LNCaP clone FGC (cell line): ENCODE data around the gene ATP5PD.
"Not testable (repeated sequence)": the region's sequence is repeated elsewhere in the genome, so short reads cannot be mapped to it uniquely, and the experiment has no call there.

ENCODE experiments used
- DNase-seq: peaks from one replicate; pipeline ENCODE4 v3.0.0-alpha.2; 2011; ENCODE audit warnings: low read depth
- H3K4me3 ChIP-seq: 2 replicates; pipeline ENCODE4 v1.5.1; 2011; ENCODE audit warnings: mild to moderate bottlenecking, low read depth, low read length, control low read depth
- CTCF ChIP-seq: IDR thresholded peaks from 2 replicates; pipeline ENCODE4 v1.5.1; 2012; ENCODE audit warnings: mild to moderate bottlenecking; ENCODE audit not compliant: control insufficient read depth, insufficient read depth; ENCODE audit errors: extremely low read depth

Gene ATP5PD

DNA sequence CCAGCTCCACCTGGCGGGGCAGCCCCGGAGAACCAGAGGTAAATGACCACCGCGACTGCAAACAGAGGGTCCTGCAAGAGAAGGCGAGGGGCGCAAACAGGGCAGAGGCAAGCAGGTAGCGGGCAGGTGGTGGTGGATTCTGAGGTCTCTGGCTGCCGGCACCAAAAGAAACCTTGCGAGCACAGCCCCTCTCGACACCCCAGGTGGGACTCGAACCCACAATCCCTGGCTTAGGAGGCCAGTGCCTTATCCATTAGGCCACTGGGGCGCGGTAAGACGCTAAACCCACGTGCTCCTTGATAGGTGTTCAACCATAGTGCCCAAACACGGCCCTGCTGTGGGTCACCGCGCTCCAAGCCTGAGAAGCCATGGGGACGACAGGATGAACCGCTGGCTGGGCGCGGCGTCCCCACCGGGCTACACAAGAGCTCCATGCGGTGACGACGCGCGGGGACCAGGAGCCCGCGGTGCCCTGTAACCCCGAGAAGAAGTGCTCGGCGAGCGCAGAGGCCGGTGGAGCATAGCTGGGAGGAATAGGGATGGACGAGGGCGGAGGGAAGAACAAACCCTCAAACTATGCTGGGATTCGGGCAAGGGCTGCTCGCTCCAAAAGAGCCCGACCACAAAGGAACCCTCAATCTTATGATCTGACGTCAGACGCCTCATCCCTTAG is 12.4 kb downstream of the ATP5PD start:
- 0 out of 2 replicates have a peak, but pooled peaks have one; percentile 8 for TF ChIP-seq CTCF
- peak; percentile 69 for DNase-seq
- H3K4me3 ChIP-seq, result peak overlapping the region; percentile 84

DNA sequence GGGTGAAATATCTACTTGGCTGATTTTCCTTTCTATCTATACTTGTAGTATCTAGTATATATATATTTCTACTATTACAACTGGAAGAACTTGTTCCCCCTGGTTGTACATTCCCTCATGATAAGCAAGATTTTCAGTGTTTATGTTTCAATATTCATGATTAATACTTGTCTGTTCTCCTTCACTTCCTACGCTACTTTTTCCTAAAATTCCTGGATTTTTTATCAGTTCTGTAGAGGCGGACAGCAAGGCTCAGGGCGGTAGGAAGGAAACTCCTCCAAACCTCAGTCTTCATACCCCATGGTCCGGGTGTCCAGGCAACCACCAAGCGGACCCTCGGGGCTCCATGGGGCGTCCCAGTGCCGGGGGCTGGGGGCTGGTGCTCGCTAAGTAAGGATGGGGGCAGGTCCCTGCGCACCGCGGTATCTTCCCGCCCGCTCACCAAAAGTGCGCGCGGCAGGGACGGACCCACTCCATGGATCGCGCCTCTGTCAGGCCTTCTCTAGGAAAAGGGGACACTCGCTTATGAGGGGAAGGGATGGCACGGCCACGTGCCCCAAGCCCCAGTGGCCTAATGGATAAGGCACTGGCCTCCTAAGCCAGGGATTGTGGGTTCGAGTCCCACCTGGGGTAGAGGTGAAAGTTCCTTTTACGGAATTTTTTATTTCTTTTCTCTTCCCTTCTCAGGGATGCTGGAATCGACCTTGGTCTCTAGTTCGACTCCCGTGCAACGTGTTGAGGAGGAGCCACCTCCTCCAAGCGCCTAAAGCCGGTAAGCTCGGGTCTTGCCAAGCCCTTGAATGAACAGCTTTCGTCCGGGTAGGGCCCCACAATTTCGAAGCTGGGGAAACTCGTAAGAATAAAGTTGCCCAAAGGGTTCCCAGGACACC is 13.2 kb downstream of the ATP5PD start:
- H3K4me3 ChIP-seq, result peak overlapping the region; percentile 84
- peak; percentile 74 for DNase-seq
- TF ChIP-seq CTCF, result no peak

DNA sequence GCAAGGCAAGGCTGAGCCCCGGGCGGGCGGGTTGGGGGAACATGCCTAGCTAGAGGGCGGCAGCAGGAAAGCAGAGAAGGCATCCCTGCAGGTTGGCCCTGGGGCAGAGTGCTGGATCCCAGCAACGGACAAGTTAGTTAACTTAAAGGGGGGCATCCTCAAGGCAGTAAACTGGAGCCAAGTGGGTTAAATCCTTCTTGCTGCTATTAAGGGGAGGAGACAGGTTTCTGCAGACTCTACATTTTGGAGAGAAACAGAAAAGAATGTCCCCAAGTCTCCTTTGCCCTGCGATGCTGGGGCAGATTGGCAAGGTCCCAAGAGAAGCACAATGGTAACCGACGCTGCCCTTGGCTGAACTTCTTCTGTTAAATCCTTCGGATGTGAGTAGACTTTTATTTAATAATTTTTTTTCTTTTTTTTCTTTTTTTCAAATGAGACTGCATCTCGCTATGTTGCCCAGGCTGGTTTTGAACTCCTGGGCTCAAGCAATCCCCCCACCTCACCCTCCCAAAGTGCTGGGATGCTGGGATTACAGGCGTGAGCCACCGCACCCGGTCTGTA is 14.0 kb downstream of the ATP5PD start:
- peak overlapping the region; percentile 84 for H3K4me3 ChIP-seq
- no peak for TF ChIP-seq CTCF
- no peak for DNase-seq

DNA sequence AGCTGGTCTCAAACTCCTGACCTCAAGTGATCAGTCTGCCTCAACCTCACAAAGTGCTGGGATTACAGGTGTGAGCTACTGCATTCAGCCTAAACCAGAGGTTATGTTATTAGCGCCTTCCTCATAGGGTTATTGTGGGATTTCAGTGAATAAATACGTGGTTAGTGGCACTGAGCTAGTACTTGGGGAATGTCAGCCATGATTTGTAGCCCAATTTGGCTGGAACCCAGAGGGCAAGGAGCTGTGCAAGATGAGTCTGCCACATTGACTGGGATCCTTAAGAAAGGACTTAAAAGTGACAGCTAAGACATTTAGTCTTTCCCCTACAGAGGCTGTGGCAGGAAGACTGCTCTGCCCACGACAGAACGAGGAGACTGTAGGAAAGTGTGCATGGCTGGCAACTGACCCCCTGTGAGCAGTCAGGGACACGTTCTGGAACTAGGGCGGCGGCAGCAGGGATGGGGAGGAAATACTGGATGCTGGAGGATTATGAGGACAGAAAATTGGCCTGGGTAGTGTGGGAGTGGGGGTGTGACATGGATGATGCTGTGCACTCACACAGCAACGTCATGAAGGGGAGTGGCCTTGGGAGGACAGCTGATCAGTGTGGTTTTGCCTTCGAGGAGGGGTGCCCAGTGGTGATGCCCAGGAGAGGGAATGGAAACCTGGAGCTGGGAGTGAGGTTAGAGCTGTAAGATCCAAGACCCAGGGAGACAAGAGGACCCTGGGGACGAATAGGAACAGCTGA is 14.6 kb downstream of the ATP5PD start:
- no peak for TF ChIP-seq CTCF
- no peak overlapping the region for H3K4me3 ChIP-seq
- DNase-seq, result no peak

GRCh38 chr17:75030161-75030560 is 16.6 kb downstream of the ATP5PD start:
- H3K4me3 ChIP-seq, result no peak overlapping the region
- TF ChIP-seq CTCF, result no peak
- no peak for DNase-seq

- not testable (repeated sequence) for H3K4me3 ChIP-seq, DNase-seq
Observed at GRCh38 chr17:75026650-75027049, 20.1 kb downstream of the ATP5PD start.

GRCh38 chr17:75025398-75025734 is 21.4 kb downstream of the ATP5PD start:
- not testable (repeated sequence) for H3K4me3 ChIP-seq

More at GRCh38 chr17:75025398-75025734, 21.4 kb downstream of the ATP5PD start:
- DNase-seq, result not testable (repeated sequence)
